ENCODE results near the gene CARM1.

DNA sequence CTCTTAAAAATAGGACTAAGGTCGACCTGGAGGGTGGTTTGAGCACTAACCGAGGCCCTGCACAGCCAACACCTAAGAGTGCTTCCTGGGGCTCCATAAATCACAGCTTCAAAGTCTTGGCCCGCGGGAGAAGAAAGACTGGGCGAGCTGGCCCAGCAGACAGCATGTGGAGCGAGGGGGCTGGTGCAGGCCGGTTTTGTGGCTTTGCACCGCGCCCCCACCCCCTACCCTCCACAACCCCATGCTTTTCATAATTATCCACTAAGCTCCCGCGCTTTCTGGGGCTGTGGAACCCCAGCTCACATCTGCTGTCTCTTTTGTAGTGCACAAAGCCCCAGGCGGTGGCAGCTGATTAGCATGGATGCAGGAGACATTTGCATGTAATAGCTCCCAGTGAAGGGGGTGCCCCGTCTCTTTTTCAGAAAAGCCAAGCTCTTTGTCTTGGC lies 17.1 kb downstream of the CARM1 start:
- TF ChIP-seq CTCF (IDR thresholded peaks at IDR 0.05) (no peak), POLR2A (IDR thresholded peaks at IDR 0.05) (no peak)

Measured in thyroid gland (tissue), 4 donors.